Sigmoid colon (tissue), 7 donors: Measurements from ENCODE around the gene CDKAL1. TPM values are rescaled to one million over a fixed set of nuclear protein-coding genes. Genes with fewer than 3 reads are reported as not detected.

Source experiments
- DNase-seq: peaks from one replicate; pipeline ENCODE4 v3.0.0-alpha.2; 2019
- H3K27ac ChIP-seq, 4 donors: fragments of 200-600 bp; sonication (generic); one replicate each; pipeline ENCODE4 v1.5.1; 2016 to 2019; ENCODE audit warnings: mild to moderate bottlenecking in 1 of 4
- H3K27me3 ChIP-seq, 3 donors: fragments of 200-600 bp; sonication (generic); one replicate each; pipeline ENCODE4 v1.5.1; 2019; ENCODE audit warnings: mild to moderate bottlenecking in 1 of 3
- H3K36me3 ChIP-seq, 4 donors: fragments of 200-600 bp; sonication (generic); one replicate each; pipeline ENCODE4 v1.5.1; 2016 to 2019
- H3K4me1 ChIP-seq, 4 donors: fragments of 200-600 bp; sonication (generic); one replicate each; pipeline ENCODE4 v1.5.1; 2017 to 2019
- H3K4me3 ChIP-seq, 4 donors: fragments of 200-600 bp; sonication (generic); one replicate each; pipeline ENCODE4 v1.5.1; 2017 to 2019; ENCODE audit warnings: mild to moderate bottlenecking in 2 of 4, moderate library complexity in 1 of 4
- H3K9me3 ChIP-seq, 4 donors: fragments of 200-600 bp in 3 of 4; sonication (generic) in 3 of 4; one replicate each; pipeline versions ENCODE4 v1.5.1 to v1.6.1; 2013 to 2019
- CTCF ChIP-seq, 4 experiments: fragments of 450-650 bp in 3 of 4; fragments of 200-600 bp in 1 of 4; IDR thresholded peaks; one replicate each; pipeline ENCODE4 v1.5.1; 2016 to 2019; ENCODE audit warnings: antibody characterized with exemption in 4 of 4, mild to moderate bottlenecking in 3 of 4, moderate library complexity in 2 of 4
- EP300 ChIP-seq, 4 donors: sonication (generic); formaldehyde crosslinking; IDR thresholded peaks; one replicate each; pipeline ENCODE4 v1.6.1; 2017; ENCODE audit warnings: antibody characterized with exemption in 4 of 4
- POLR2A ChIP-seq, 2 donors: fragments of 450-650 bp; IDR thresholded peaks; one replicate each; pipeline ENCODE4 v1.6.1; 2016; ENCODE audit warnings: antibody characterized with exemption in 2 of 2, mild to moderate bottlenecking in 2 of 2, moderate library complexity in 2 of 2
- POLR2AphosphoS5 ChIP-seq, 4 donors: sonication (generic); formaldehyde crosslinking; IDR thresholded peaks; one replicate each; pipeline ENCODE4 v1.6.1; 2017; ENCODE audit warnings: antibody characterized with exemption in 4 of 4
- WGBS, 2 donors: extraction: QIAGEN DNeasy Blood & Tissue Kit; methylation state at CpG; one replicate each; pipeline ENCODE4 v1.1.7; 2013; 5-methylcytosine and 5-hydroxymethylcytosine counted together
- intact Hi-C: fragments of 100-400 bp; cut with DNase I; formaldehyde crosslinking; loops from one replicate; pipeline ENCODE4 v1.15.1; 2023
- polyA plus RNA-seq, 3 donors: library from polyadenylated mRNA; stranded (reverse); fragments of 200-250 nt; gene quantifications; one replicate each; pipeline ENCODE4 v1.2.3, GENCODE V29; 2013
- total RNA-seq, 4 donors: library from RNA; depleted of rRNA; stranded (reverse); fragments of >200 nt; gene quantifications; one replicate each; pipeline ENCODE4 v1.1.0, GENCODE V29; 2016
- donor health status: healthy with polysubstance abuse.
- donor health status: Bipolar disorder and iron deficiency.
- donor health status: healthy.

The CDKAL1 gene
- total and polyA plus RNA-seq, 7 donors = 2.8 to 14.7 (median 11.4) TPM

GRCh38 chr6:21123507-21124436 is 589.5 kb downstream of the CDKAL1 start:
- intact Hi-C loops = no loop called here
- no peaks in the 10 kb centered on the region for H3K4me1 ChIP-seq
- TF ChIP-seq CTCF (IDR thresholded peaks at IDR 0.05) (no peak), POLR2A (IDR thresholded peaks at IDR 0.05) (no peak), EP300 (IDR thresholded peaks at IDR 0.05) (no peak), POLR2AphosphoS5 (IDR thresholded peaks at IDR 0.05) (no peak)
- WGBS, 2 donors = 54 to 79% methylated on average over 4 of the region's 4 CpGs
- H3K9me3 ChIP-seq = no peaks in the 10 kb centered on the region
- no peak overlapping the region for H3K27ac ChIP-seq
- no peaks in the 10 kb centered on the region for H3K27me3 ChIP-seq
- DNase-seq = no peak
- H3K4me3 ChIP-seq = no peak overlapping the region
- H3K36me3 ChIP-seq = no peaks in the 10 kb centered on the region

GRCh38 chr6:21128601-21129000 is 594.3 kb downstream of the CDKAL1 start:
- TF ChIP-seq POLR2AphosphoS5 (IDR thresholded peaks at IDR 0.05) (no peak), POLR2A (IDR thresholded peaks at IDR 0.05) (no peak), EP300 (IDR thresholded peaks at IDR 0.05) (no peak), CTCF (IDR thresholded peaks at IDR 0.05) (no peak)
- DNase-seq = no peak
- no peaks in the 10 kb centered on the region for H3K9me3 ChIP-seq
- intact Hi-C loops = no loop called here
- H3K27ac ChIP-seq = no peak overlapping the region
- H3K36me3 ChIP-seq = no peaks in the 10 kb centered on the region
- no peak overlapping the region for H3K4me3 ChIP-seq
- peaks cover 0 to 13% (median 8%) of the 10 kb centered on the region in 4 donors for H3K4me1 ChIP-seq
- no peaks in the 10 kb centered on the region for H3K27me3 ChIP-seq

- H3K9me3 ChIP-seq = no peaks in the 10 kb centered on the region
- H3K36me3 ChIP-seq = no peaks in the 10 kb centered on the region
- H3K27me3 ChIP-seq = no peaks in the 10 kb centered on the region
- no peak overlapping the region for H3K27ac ChIP-seq
- DNase-seq = no peak
- intact Hi-C loops = no loop called here
- WGBS, 2 donors = 92 to 93% methylated on average over 3 of the region's 3 CpGs
- no peak overlapping the region for H3K4me3 ChIP-seq
- TF ChIP-seq POLR2A (IDR thresholded peaks at IDR 0.05) = no peak
- no peak for TF ChIP-seq CTCF (IDR thresholded peaks at IDR 0.05)
- no peak for TF ChIP-seq POLR2AphosphoS5 (IDR thresholded peaks at IDR 0.05)
- TF ChIP-seq EP300 (IDR thresholded peaks at IDR 0.05) = no peak
- peaks cover 0 to 21% (median 13%) of the 10 kb centered on the region in 4 donors for H3K4me1 ChIP-seq
These were observed 597.1 kb downstream of the CDKAL1 start for GRCh38 chr6:21131406-21131805.

- no peaks in the 10 kb centered on the region for H3K9me3 ChIP-seq
- H3K4me3 ChIP-seq = no peak overlapping the region
- peaks cover 0 to 21% (median 13%) of the 10 kb centered on the region in 4 donors for H3K4me1 ChIP-seq
- no peak for TF ChIP-seq POLR2A (IDR thresholded peaks at IDR 0.05)
- TF ChIP-seq CTCF (IDR thresholded peaks at IDR 0.05) = no peak
- TF ChIP-seq EP300 (IDR thresholded peaks at IDR 0.05) = no peak
- TF ChIP-seq POLR2AphosphoS5 (IDR thresholded peaks at IDR 0.05) = no peak
- H3K36me3 ChIP-seq = no peaks in the 10 kb centered on the region
- intact Hi-C loops = no loop called here
- no peaks in the 10 kb centered on the region for H3K27me3 ChIP-seq
- DNase-seq = no peak
- peak overlapping the region in 2 of 4 donors; percentile 7 to 12 for H3K27ac ChIP-seq
- 31 to 72% methylated on average over 1 of the region's 1 CpG for WGBS, 2 donors
These were observed 598.2 kb downstream of the CDKAL1 start for GRCh38 chr6:21132446-21132845.
